ENCODE results near the gene SLC9A9. TPM values are rescaled to one million over a fixed set of nuclear protein-coding genes. Genes with fewer than 3 reads are reported as not detected.
"Not testable (repeated sequence)": the region's sequence is repeated elsewhere in the genome, so short reads cannot be mapped to it uniquely, and the experiment has no call there.

SLC9A9 gene
- total RNA-seq, 1 donor from 2014 or later: 11.4 TPM

DNA sequence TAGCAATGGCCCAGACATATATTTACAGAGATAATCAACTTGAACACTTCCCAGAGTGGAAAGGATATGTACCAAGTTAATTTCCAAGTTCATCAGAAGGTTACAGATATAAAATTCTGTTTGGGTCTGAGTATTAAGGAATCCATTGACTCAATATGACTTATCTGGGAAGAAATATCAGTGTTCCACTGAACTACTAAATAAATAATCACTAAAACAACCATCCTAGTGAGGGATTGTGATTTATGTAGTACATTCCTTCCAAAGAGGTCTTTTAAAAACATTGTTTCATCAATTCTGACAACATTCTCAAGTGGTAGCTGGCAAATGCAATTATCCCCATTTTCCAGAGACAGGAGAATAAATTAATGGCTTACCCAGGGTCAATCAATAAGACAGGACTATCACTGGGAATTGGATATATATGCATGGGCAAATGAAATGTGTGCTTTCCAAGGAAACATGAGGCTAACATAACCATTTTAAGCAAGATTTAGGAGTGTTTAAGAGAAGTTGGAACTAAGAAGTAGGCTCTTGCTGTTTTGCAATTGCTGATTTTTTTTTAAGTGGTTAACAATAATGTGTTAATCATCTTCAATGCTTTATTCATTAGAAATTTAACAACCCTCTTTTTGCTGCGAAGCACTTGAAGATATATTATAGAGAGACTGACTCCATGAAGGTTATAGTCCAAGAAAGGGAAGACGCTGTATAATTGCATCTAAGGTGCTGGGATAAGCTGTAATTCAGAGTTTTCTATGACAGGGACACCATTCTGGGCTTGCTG is 37.9 kb downstream of the SLC9A9 start:
- TF ChIP-seq, protein P1, sequence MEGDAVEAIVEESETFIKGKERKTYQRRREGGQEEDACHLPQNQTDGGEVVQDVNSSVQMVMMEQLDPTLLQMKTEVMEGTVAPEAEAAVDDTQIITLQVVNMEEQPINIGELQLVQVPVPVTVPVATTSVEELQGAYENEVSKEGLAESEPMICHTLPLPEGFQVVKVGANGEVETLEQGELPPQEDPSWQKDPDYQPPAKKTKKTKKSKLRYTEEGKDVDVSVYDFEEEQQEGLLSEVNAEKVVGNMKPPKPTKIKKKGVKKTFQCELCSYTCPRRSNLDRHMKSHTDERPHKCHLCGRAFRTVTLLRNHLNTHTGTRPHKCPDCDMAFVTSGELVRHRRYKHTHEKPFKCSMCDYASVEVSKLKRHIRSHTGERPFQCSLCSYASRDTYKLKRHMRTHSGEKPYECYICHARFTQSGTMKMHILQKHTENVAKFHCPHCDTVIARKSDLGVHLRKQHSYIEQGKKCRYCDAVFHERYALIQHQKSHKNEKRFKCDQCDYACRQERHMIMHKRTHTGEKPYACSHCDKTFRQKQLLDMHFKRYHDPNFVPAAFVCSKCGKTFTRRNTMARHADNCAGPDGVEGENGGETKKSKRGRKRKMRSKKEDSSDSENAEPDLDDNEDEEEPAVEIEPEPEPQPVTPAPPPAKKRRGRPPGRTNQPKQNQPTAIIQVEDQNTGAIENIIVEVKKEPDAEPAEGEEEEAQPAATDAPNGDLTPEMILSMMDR (IDR thresholded peaks at IDR 0.05; ENCODE audit: partially characterized antibody, unreplicated experiment): no peak
- Mint-ChIP-seq H3K9me3 (ENCODE audit: unreplicated experiment) (no peaks in the 10 kb centered on the region), H3K4me1 (ENCODE audit: low read depth, unreplicated experiment) (peaks cover 20% of the 10 kb centered on the region), H3K36me3 (ENCODE audit: unreplicated experiment) (peaks cover 5% of the 10 kb centered on the region), H3K27ac (ENCODE audit: unreplicated experiment) (no peak overlapping the region), H3K4me3 (ENCODE audit: unreplicated experiment) (no peak overlapping the region), H3K27me3 (ENCODE audit: unreplicated experiment) (peaks cover 2% of the 10 kb centered on the region)
- no peak for DNase-seq

DNA sequence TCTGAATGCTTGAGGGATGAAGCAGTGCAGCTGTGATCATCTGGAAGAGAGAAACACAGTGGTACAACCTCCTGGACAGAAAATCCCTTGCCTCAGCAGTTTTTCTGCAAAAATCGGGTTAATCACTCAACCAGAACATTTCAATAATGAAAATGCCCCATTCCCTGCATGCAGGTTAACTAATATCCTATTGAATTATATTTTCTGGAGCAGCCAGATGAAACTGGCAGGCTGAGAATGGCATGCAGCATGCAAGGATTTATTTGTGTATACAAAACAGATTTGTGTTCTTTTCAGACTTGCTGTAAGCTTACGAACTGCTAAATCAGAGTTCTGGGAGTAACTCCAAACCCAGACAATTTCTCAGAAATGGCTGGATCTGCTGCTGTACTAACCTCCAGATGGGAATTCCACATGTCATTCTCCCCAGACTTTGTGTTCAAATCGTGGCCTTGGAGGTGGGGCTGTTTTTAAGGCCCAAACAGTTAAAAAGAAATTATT is 39.1 kb downstream of the SLC9A9 start:
- peaks cover 20% of the 10 kb centered on the region for H3K4me1 Mint-ChIP-seq (ENCODE audit: low read depth, unreplicated experiment)
- no peak overlapping the region for H3K27ac Mint-ChIP-seq (ENCODE audit: unreplicated experiment)
- no peaks in the 10 kb centered on the region for H3K9me3 Mint-ChIP-seq (ENCODE audit: unreplicated experiment)
- DNase-seq: no peak
- H3K4me3 Mint-ChIP-seq (ENCODE audit: unreplicated experiment): no peak overlapping the region
- H3K36me3 Mint-ChIP-seq (ENCODE audit: unreplicated experiment): peaks cover 5% of the 10 kb centered on the region
- TF ChIP-seq, protein P1 (IDR thresholded peaks at IDR 0.05; ENCODE audit: partially characterized antibody, unreplicated experiment): no peak
- H3K27me3 Mint-ChIP-seq (ENCODE audit: unreplicated experiment): peaks cover 2% of the 10 kb centered on the region

GRCh38 chr3:143808030-143808429 is 40.2 kb downstream of the SLC9A9 start:
- Mint-ChIP-seq H3K9me3 (ENCODE audit: unreplicated experiment) (no peaks in the 10 kb centered on the region), H3K27me3 (ENCODE audit: unreplicated experiment) (peaks cover 2% of the 10 kb centered on the region), H3K36me3 (ENCODE audit: unreplicated experiment) (no peaks in the 10 kb centered on the region)

GRCh38 chr3:143806038-143806437 is 42.2 kb downstream of the SLC9A9 start:
- H3K27ac Mint-ChIP-seq (ENCODE audit: unreplicated experiment): no peak overlapping the region
- TF ChIP-seq, protein P1 (IDR thresholded peaks at IDR 0.05; ENCODE audit: partially characterized antibody, unreplicated experiment): no peak
- H3K9me3 Mint-ChIP-seq (ENCODE audit: unreplicated experiment): no peaks in the 10 kb centered on the region
- no peak overlapping the region for H3K4me3 Mint-ChIP-seq (ENCODE audit: unreplicated experiment)
- DNase-seq: no peak
- peaks cover 12% of the 10 kb centered on the region for H3K4me1 Mint-ChIP-seq (ENCODE audit: low read depth, unreplicated experiment)
- H3K27me3 Mint-ChIP-seq (ENCODE audit: unreplicated experiment): peaks cover 2% of the 10 kb centered on the region
- H3K36me3 Mint-ChIP-seq (ENCODE audit: unreplicated experiment): no peaks in the 10 kb centered on the region

More at GRCh38 chr3:143808030-143808429, 40.2 kb downstream of the SLC9A9 start:
- Mint-ChIP-seq H3K4me1 (ENCODE audit: low read depth, unreplicated experiment) (peaks cover 20% of the 10 kb centered on the region), H3K4me3 (ENCODE audit: unreplicated experiment) (no peak overlapping the region), H3K27ac (ENCODE audit: unreplicated experiment) (no peak overlapping the region)
- no peak for DNase-seq
- TF ChIP-seq, protein P1 (IDR thresholded peaks at IDR 0.05; ENCODE audit: partially characterized antibody, unreplicated experiment): no peak

- H3K4me3 Mint-ChIP-seq (ENCODE audit: unreplicated experiment); DNase-seq; H3K36me3 Mint-ChIP-seq (ENCODE audit: unreplicated experiment); H3K27me3 Mint-ChIP-seq (ENCODE audit: unreplicated experiment); H3K4me1 Mint-ChIP-seq (ENCODE audit: low read depth, unreplicated experiment); H3K27ac Mint-ChIP-seq (ENCODE audit: unreplicated experiment); H3K9me3 Mint-ChIP-seq (ENCODE audit: unreplicated experiment): not testable (repeated sequence)
These were observed 42.8 kb downstream of the SLC9A9 start for GRCh38 chr3:143805476-143805875.

DNA sequence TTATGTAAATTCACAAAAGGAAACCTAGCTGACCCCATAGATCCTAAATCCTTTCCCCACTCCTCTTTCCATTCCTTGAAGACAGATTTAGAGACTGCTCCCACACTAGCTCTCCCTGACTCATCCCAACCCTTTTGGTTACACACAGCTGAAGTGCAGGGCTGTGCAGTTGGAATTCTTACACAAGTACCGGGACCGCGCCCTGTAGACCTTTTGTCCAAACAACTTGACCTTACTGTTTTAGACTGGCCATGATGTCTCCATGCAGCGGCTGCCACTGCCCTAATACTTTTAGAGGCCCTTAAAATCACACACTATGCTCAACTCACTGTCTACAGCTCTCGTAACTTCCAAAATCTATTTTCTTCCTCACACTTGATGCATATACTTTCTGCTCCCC is 47.2 kb downstream of the SLC9A9 start:
- not testable (repeated sequence) for H3K4me1 Mint-ChIP-seq (ENCODE audit: low read depth, unreplicated experiment); H3K4me3 Mint-ChIP-seq (ENCODE audit: unreplicated experiment); H3K27me3 Mint-ChIP-seq (ENCODE audit: unreplicated experiment)

GRCh38 chr3:143798151-143798550 is 50.1 kb downstream of the SLC9A9 start:
- not testable (repeated sequence) for H3K4me1 Mint-ChIP-seq (ENCODE audit: low read depth, unreplicated experiment); DNase-seq; H3K27ac Mint-ChIP-seq (ENCODE audit: unreplicated experiment); H3K9me3 Mint-ChIP-seq (ENCODE audit: unreplicated experiment); H3K27me3 Mint-ChIP-seq (ENCODE audit: unreplicated experiment); H3K4me3 Mint-ChIP-seq (ENCODE audit: unreplicated experiment); H3K36me3 Mint-ChIP-seq (ENCODE audit: unreplicated experiment)

More for the DNA sequence above, 47.2 kb downstream of the SLC9A9 start:
- H3K27ac Mint-ChIP-seq (ENCODE audit: unreplicated experiment); H3K36me3 Mint-ChIP-seq (ENCODE audit: unreplicated experiment); DNase-seq; H3K9me3 Mint-ChIP-seq (ENCODE audit: unreplicated experiment): not testable (repeated sequence)

All from glutamatergic neuron (in vitro differentiated cells).